IPS-18c (cell line): ENCODE data around the gene MAPRE2.

Experiments
- H3K4me3 ChIP-seq: 2 replicates; pipeline ENCODE4 v1.7.0; 2013; ENCODE audit warnings: low read depth, mild to moderate bottlenecking, low read length, moderate library complexity; ENCODE audit not compliant: insufficient read depth
- H3K9me3 ChIP-seq: one replicate; pipeline ENCODE4 v1.6.1; 2013; ENCODE audit warnings: mild to moderate bottlenecking, low read length, moderate library complexity; ENCODE audit not compliant: control insufficient read depth, insufficient read depth

MAPRE2 gene

GRCh38 chr18:35028536-35028935 is 12.7 kb upstream of the MAPRE2 start:
- Histone ChIP-seq H3K4me3 (no peak overlapping the region), H3K9me3 (no peaks in the 10 kb centered on the region)

GRCh38 chr18:35029103-35029502 is 12.1 kb upstream of the MAPRE2 start:
- no peak overlapping the region for H3K4me3 ChIP-seq
- no peaks in the 10 kb centered on the region for H3K9me3 ChIP-seq

- no peak overlapping the region for H3K4me3 ChIP-seq
- H3K9me3 ChIP-seq, result no peaks in the 10 kb centered on the region
These were observed 11.4 kb upstream of the MAPRE2 start for GRCh38 chr18:35029770-35030169.

- no peak overlapping the region for H3K4me3 ChIP-seq
- H3K9me3 ChIP-seq, result no peaks in the 10 kb centered on the region
These were observed 10.8 kb upstream of the MAPRE2 start for GRCh38 chr18:35030277-35030989.

- H3K9me3 ChIP-seq, result no peaks in the 10 kb centered on the region
- no peak overlapping the region for H3K4me3 ChIP-seq
These were observed 9.1 kb upstream of the MAPRE2 start for GRCh38 chr18:35032113-35032512.

- no peak overlapping the region for H3K4me3 ChIP-seq
- H3K9me3 ChIP-seq, result no peaks in the 10 kb centered on the region
These were observed 3.2 kb upstream of the MAPRE2 start for GRCh38 chr18:35038029-35038428.

GRCh38 chr18:35038881-35039491 is 2.2 kb upstream of the MAPRE2 start:
- no peak overlapping the region for H3K4me3 ChIP-seq

GRCh38 chr18:35040638-35040987 is 600 bp upstream of the MAPRE2 start:
- Histone ChIP-seq H3K4me3 (peak overlapping the region; percentile 86; the same call in 1 of the 2 replicates), H3K9me3 (no peaks in the 10 kb centered on the region)

More at GRCh38 chr18:35038881-35039491, 2.2 kb upstream of the MAPRE2 start:
- H3K9me3 ChIP-seq, result no peaks in the 10 kb centered on the region

GRCh38 chr18:35041815-35042387 is 688 bp downstream of the MAPRE2 start:
- H3K9me3 ChIP-seq, result no peaks in the 10 kb centered on the region
- H3K4me3 ChIP-seq, result peak overlapping the region; percentile 86

GRCh38 chr18:35042389-35043071 is 1.3 kb downstream of the MAPRE2 start:
- no peaks in the 10 kb centered on the region for H3K9me3 ChIP-seq
- H3K4me3 ChIP-seq, result peak overlapping the region; percentile 86

GRCh38 chr18:35043207-35043606 is 2.0 kb downstream of the MAPRE2 start:
- H3K4me3 ChIP-seq, result no peak overlapping the region
- H3K9me3 ChIP-seq, result no peaks in the 10 kb centered on the region

- no peak overlapping the region for H3K4me3 ChIP-seq
- H3K9me3 ChIP-seq, result no peaks in the 10 kb centered on the region
These were observed 3.9 kb downstream of the MAPRE2 start for GRCh38 chr18:35045121-35045520.

GRCh38 chr18:35045806-35046205 is 4.6 kb downstream of the MAPRE2 start:
- H3K4me3 ChIP-seq, result no peak overlapping the region
- no peaks in the 10 kb centered on the region for H3K9me3 ChIP-seq

- no peak overlapping the region for H3K4me3 ChIP-seq
- no peaks in the 10 kb centered on the region for H3K9me3 ChIP-seq
These were observed 6.6 kb downstream of the MAPRE2 start for GRCh38 chr18:35047697-35048292.

- no peaks in the 10 kb centered on the region for H3K9me3 ChIP-seq
- no peak overlapping the region for H3K4me3 ChIP-seq
These were observed 8.2 kb downstream of the MAPRE2 start for GRCh38 chr18:35049111-35050027.

- H3K9me3 ChIP-seq, result no peaks in the 10 kb centered on the region
- H3K4me3 ChIP-seq, result no peak overlapping the region
These were observed 8.9 kb downstream of the MAPRE2 start for GRCh38 chr18:35050028-35050546.
